ENCODE measurements around the gene DPH1.

The DPH1 gene

DNA sequence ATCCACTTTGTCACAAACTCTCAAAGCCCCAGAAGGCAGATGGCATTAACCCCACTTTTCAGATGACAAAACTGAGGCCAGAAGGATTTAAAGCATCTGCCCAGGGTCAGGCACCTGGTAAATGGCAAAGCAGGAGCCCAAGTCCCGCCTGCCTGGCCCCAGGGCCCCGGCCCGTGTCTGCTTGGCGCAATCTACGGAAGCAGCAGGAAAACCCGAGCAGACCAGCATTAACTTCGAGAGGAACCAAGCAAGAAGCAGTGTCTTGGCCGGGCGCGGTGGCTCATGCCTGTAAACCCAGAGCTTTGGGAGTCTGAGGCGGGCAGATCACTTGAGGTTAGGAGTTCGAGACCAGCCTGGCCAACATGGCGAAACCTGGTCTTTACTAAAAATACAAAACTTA is 26.4 kb upstream of the DPH1 start:
- Histone ChIP-seq H3K36me3 (ENCODE audit: control insufficient read depth, low read length) (no peaks in the 10 kb centered on the region), H3K4me2 (ENCODE audit: low read length) (no peak overlapping the region), H3K4me1 (ENCODE audit: control insufficient read depth, low read length) (no peaks in the 10 kb centered on the region), H4K20me1 (ENCODE audit: control insufficient read depth, insufficient read depth, low read depth, low read length) (no peaks in the 10 kb centered on the region), H3K27ac (ENCODE audit: low read depth, low read length) (no peak overlapping the region), H3F3A (ENCODE audit: control insufficient read depth, insufficient read depth) (no peaks in the 10 kb centered on the region), H3K27me3 (ENCODE audit: control insufficient read depth, low read length) (no peaks in the 10 kb centered on the region), H3K79me2 (ENCODE audit: control insufficient read depth, low read length) (no peaks in the 10 kb centered on the region), H3K4me3 (ENCODE audit: low read length) (no peak overlapping the region), H3K9me3 (ENCODE audit: control insufficient read depth, insufficient read depth, low read length) (no peaks in the 10 kb centered on the region), H3K9me2 (replicated peaks; ENCODE audit: control insufficient read depth, low read length) (no peaks in the 10 kb centered on the region)
- TF ChIP-seq, protein P1, sequence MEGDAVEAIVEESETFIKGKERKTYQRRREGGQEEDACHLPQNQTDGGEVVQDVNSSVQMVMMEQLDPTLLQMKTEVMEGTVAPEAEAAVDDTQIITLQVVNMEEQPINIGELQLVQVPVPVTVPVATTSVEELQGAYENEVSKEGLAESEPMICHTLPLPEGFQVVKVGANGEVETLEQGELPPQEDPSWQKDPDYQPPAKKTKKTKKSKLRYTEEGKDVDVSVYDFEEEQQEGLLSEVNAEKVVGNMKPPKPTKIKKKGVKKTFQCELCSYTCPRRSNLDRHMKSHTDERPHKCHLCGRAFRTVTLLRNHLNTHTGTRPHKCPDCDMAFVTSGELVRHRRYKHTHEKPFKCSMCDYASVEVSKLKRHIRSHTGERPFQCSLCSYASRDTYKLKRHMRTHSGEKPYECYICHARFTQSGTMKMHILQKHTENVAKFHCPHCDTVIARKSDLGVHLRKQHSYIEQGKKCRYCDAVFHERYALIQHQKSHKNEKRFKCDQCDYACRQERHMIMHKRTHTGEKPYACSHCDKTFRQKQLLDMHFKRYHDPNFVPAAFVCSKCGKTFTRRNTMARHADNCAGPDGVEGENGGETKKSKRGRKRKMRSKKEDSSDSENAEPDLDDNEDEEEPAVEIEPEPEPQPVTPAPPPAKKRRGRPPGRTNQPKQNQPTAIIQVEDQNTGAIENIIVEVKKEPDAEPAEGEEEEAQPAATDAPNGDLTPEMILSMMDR (IDR thresholded peaks at IDR 0.05; ENCODE audit: low read depth, low read length, poor library complexity, severe bottlenecking), result no peak
- no peak for TF ChIP-seq EZH2phosphoT487 (IDR thresholded peaks at IDR 0.05; ENCODE audit: borderline replicate concordance, low read length)

DNA sequence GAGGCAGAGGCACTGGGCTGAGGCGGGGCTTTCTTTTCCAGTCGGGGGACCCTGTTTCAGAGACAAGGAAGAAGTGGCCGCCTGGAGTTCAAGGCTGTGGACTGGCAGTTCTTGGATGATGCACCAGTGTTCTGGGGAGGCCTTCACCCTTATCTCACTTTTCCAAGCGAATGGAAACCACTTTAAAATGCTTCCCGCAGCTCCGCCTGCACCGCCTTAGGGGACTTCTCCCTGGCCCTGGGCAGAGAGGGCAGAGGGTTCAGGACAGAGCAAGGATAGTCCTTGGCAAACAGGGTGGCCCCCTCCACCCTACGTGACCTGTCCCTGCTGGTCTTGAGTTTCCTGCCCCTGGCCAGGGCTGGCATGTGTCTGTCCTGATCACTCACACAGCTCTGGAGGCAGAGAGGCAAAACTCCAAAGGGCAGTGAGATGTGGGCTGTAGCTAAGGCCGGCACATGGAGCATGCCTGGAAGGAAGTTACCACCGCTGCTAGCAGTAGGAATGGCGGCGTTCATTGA is 25.5 kb upstream of the DPH1 start:
- Histone ChIP-seq H3K9me2 (replicated peaks; ENCODE audit: control insufficient read depth, low read length) (no peaks in the 10 kb centered on the region), H3F3A (ENCODE audit: control insufficient read depth, insufficient read depth) (no peaks in the 10 kb centered on the region), H4K20me1 (ENCODE audit: control insufficient read depth, insufficient read depth, low read depth, low read length) (no peaks in the 10 kb centered on the region), H3K9me3 (ENCODE audit: control insufficient read depth, insufficient read depth, low read length) (no peaks in the 10 kb centered on the region), H3K79me2 (ENCODE audit: control insufficient read depth, low read length) (no peaks in the 10 kb centered on the region), H3K4me1 (ENCODE audit: control insufficient read depth, low read length) (no peaks in the 10 kb centered on the region), H3K27ac (ENCODE audit: low read depth, low read length) (no peak overlapping the region), H3K27me3 (ENCODE audit: control insufficient read depth, low read length) (no peaks in the 10 kb centered on the region), H3K4me3 (ENCODE audit: low read length) (no peak overlapping the region), H3K4me2 (ENCODE audit: low read length) (no peak overlapping the region), H3K36me3 (ENCODE audit: control insufficient read depth, low read length) (no peaks in the 10 kb centered on the region)
- TF ChIP-seq, protein P1 (IDR thresholded peaks at IDR 0.05; ENCODE audit: low read depth, low read length, poor library complexity, severe bottlenecking), result no peak
- TF ChIP-seq EZH2phosphoT487 (IDR thresholded peaks at IDR 0.05; ENCODE audit: borderline replicate concordance, low read length), result no peak

- TF ChIP-seq, protein P1 (IDR thresholded peaks at IDR 0.05; ENCODE audit: low read depth, low read length, poor library complexity, severe bottlenecking), result no peak
- TF ChIP-seq EZH2phosphoT487 (IDR thresholded peaks at IDR 0.05; ENCODE audit: borderline replicate concordance, low read length), result no peak
- Histone ChIP-seq H3K4me2 (ENCODE audit: low read length) (no peak overlapping the region), H3K79me2 (ENCODE audit: control insufficient read depth, low read length) (no peaks in the 10 kb centered on the region), H3K4me1 (ENCODE audit: control insufficient read depth, low read length) (no peaks in the 10 kb centered on the region), H3K9me3 (ENCODE audit: control insufficient read depth, insufficient read depth, low read length) (no peaks in the 10 kb centered on the region), H3K4me3 (ENCODE audit: low read length) (no peak overlapping the region), H3K27ac (ENCODE audit: low read depth, low read length) (no peak overlapping the region), H3K27me3 (ENCODE audit: control insufficient read depth, low read length) (0 out of 2 replicates have a peak, but pooled peaks cover 5% of the 10 kb centered on the region), H3K36me3 (ENCODE audit: control insufficient read depth, low read length) (no peaks in the 10 kb centered on the region), H3K9me2 (replicated peaks; ENCODE audit: control insufficient read depth, low read length) (no peaks in the 10 kb centered on the region), H3F3A (ENCODE audit: control insufficient read depth, insufficient read depth) (no peaks in the 10 kb centered on the region), H4K20me1 (ENCODE audit: control insufficient read depth, insufficient read depth, low read depth, low read length) (no peaks in the 10 kb centered on the region)
Observed at GRCh38 chr17:2008332-2009126, 21.4 kb upstream of the DPH1 start.

Data from DOHH2 (cell line).